PC-3 (cell line): ENCODE results near the gene ITFG2.

Experiments
- EZH2 ChIP-seq: fragments of 300-600 bp; sonication (generic); IDR thresholded peaks from one replicate; pipeline ENCODE4 v1.6.1; 2017; ENCODE audit warnings: antibody characterized with exemption, mild to moderate bottlenecking, low read length; ENCODE audit not compliant: unreplicated experiment
- TF ChIP-seq, protein P1 (sequence below): fragments of 300-600 bp; sonication (generic); conservative IDR thresholded peaks from 2 replicates; pipeline ENCODE4 v1.5.1; 2017; ENCODE audit warnings: antibody characterized with exemption, low read depth, mild to moderate bottlenecking, low read length

GRCh38 chr12:2851931-2852330 is 39.5 kb downstream of the ITFG2 start:
- no peak for TF ChIP-seq EZH2
- TF ChIP-seq, protein P1, sequence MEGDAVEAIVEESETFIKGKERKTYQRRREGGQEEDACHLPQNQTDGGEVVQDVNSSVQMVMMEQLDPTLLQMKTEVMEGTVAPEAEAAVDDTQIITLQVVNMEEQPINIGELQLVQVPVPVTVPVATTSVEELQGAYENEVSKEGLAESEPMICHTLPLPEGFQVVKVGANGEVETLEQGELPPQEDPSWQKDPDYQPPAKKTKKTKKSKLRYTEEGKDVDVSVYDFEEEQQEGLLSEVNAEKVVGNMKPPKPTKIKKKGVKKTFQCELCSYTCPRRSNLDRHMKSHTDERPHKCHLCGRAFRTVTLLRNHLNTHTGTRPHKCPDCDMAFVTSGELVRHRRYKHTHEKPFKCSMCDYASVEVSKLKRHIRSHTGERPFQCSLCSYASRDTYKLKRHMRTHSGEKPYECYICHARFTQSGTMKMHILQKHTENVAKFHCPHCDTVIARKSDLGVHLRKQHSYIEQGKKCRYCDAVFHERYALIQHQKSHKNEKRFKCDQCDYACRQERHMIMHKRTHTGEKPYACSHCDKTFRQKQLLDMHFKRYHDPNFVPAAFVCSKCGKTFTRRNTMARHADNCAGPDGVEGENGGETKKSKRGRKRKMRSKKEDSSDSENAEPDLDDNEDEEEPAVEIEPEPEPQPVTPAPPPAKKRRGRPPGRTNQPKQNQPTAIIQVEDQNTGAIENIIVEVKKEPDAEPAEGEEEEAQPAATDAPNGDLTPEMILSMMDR = no peak
